Daoy (cell line): ENCODE measurements around the gene CHMP6. TPM values are rescaled to one million over a fixed set of nuclear protein-coding genes. Genes with fewer than 3 reads are reported as not detected.

Experiments
- DNase-seq: peaks from one replicate; pipeline ENCODE4 v3.0.0-alpha.2; 2015; ENCODE audit warnings: low read depth
- total RNA-seq: library from RNA; depleted of rRNA; stranded (reverse); fragments of >200 nt; shearing (Covaris generic); gene quantifications from 2 replicates; pipeline ENCODE4 v1.2.3, GENCODE V29; 2014; rRNA removed

Gene CHMP6
- total RNA-seq, 1 experiment from 2014 or later, result 30.9 TPM

DNA sequence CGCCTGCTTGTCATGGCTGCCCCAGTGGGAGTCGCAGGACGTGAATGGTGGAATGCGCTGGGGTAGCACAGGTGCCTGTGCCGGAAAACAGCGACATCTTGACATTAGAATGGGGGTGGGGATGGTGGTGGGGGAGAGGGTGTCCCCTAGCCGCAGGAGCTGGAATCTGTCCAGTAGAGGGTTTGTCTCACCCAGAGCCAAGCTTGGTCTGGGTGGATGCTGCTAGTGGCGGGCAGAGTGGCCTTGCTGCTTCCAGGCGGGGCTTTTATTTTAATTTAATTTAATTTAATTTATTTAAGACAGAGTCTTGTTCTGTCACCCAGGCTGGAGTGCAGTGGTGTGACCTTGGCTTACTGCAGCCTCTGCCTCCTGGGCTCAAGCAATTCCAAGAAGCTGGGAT, 51.0 kb downstream of the CHMP6 start:
- no peak for DNase-seq

DNA sequence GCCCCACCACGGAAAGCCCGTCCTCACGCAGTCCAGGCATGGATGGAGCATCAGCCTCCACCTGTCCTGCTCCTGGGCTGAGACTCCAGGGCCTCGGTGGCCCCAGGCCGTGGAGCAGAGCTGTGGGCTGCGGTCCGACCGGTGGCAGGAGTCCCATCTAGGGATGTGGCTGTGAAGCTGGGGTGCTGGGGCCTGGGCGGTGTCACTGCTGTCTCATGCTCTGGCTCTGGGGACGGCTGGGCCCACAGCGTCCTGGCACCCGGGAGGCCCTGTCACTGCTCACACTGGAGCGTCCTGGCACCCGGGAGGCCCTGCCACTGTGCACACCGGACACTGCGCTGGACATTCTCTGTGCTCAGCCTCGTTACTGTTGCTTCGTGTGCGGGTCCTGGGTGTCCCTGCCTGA, 51.7 kb downstream of the CHMP6 start:
- DNase-seq, result no peak

DNA sequence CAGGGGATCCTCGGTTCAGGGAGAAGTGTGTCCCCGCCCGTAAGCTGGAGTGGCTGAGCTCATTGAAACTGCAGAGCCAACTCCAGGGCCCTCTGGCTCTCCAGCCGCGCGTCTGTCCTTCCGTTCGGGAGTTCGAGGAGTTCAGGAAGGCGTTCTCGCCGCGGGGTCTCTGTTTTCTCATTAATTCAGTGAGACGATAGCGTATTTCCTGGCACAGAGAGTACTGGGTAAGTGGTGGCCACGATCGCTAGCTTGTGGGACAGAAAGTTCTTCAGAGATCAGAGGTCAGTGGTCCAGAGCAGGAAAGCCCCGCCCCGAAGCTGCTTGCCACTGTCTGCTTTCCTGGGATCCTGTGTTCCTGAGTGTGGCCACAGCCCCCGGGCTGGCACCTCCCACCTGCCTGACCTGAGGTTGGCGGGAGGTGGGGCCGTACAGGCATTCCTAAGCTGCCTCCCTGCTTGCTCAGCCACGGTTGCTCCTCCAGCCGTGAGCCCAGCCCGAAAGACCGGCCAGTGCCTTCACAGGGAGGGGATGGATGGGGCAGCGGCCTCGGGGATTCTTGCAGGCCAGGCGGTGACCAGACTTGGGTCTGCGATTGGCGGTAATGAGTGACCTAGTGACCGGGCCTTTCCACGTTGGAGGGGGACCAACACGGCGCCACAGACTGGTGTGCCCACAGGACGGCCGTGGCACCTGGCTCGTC, 52.2 kb downstream of the CHMP6 start:
- DNase-seq, result peak; percentile 81

DNA sequence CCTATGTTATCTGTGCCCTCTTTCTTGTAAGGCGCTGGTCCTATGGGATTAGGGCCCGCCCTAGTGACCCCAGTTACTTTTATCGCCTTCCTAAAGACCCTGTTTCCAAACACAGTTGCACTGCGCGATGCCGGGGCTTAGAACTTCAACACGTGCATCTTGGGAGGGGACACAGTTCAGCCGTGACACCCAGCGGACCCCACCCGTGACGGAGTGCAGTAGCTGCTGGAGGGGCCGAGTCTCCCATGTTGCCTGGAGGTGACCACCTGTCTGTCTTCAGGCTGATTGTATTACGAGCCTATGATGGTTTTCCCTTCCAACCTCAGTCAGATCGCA, 52.8 kb downstream of the CHMP6 start:
- DNase-seq, result no peak

- peak; percentile 79 for DNase-seq
Observed at GRCh38 chr17:81044764-81045589, 53.3 kb downstream of the CHMP6 start.

GRCh38 chr17:81045590-81046095, 54.0 kb downstream of the CHMP6 start:
- DNase-seq, result no peak

- no peak for DNase-seq
Observed at GRCh38 chr17:81046132-81046769, 54.6 kb downstream of the CHMP6 start.

DNA sequence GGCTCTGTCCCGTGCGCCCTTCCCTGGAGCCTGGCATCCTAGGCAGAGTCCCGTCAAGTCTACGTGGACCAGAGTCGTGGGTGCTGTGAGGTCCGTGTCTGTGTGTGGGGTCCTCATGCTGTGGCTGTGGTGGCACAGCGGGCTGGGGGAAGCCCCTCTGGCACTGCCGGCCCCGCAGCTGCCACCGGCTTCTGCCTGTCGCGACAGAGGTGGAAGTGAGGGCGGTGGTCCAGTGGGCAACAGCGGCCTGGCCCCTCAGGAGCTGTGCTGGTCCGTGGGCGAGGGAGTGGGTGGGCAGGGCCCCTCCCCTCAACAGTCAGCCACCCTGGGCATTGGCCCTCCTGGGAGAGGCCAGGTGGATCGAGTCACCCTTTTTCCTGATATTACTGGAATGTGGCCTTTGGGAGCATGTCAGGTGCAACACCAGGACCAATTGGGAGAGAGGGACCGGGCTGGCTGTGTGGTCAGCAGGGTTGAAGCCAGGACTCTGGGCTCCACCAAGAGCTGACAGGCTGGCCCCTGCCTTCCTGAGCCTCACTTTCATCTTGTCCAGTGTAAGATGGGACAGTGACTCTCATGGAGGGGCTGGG, 55.2 kb downstream of the CHMP6 start:
- no peak for DNase-seq

DNA sequence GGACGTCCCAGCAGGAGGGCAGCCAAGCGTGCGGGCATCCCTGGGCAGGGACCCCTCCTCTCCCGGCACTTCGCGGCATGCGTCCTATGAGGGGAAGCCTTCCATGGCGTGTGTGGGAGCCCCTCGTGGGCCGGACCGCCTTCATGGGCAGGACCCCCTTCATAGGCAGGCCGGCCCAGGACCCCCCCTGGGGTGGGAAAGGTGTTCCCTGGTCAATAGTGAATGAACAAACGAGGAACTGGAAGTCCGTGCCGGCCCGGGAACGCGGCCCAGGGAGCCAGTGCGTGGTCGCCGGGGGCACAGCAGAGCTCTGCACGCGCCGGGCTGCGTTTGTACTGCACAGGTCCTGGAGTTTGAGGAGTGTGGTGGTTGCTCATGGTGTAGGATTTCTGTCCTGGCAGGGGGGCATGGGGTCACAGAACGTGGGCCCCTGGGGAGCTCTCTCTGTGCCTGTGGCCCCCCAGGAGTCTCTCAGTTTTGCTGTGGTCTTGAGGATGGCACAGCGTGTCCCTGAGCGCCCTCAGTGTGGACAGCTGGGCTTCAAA, 57.3 kb downstream of the CHMP6 start:
- DNase-seq, result no peak

- DNase-seq, result no peak
Observed at GRCh38 chr17:81049372-81049911, 57.8 kb downstream of the CHMP6 start.

Other genes starting within 250 kb of the CHMP6 start
- 62.0 and 65.6 TPM in 2 replicates for gene BAIAP2, start 43.3 kb downstream of the CHMP6 start, total RNA-seq
- gene PVALEF, start 173.7 kb downstream of the CHMP6 start, total RNA-seq, result not detected in 2 replicates
- gene AATK, start 174.4 kb downstream of the CHMP6 start, total RNA-seq, result 0.09 and 0.17 TPM in 2 replicates
- 27.3 and 33.8 TPM in 2 replicates for gene CEP131, start 231.1 kb downstream of the CHMP6 start, total RNA-seq
- 17.0 and 24.2 TPM in 2 replicates for gene TEPSIN, start 247.2 kb downstream of the CHMP6 start, total RNA-seq
- gene NDUFAF8, start 247.5 kb downstream of the CHMP6 start, total RNA-seq, result 59.5 and 75.5 TPM in 2 replicates